GM12873 (cell line): ENCODE measurements around the gene ICAM3.

ENCODE experiments used
- CTCF ChIP-seq: IDR thresholded peaks from 2 replicates; pipeline ENCODE4 v1.5.1; 2012; ENCODE audit warnings: low read depth, mild to moderate bottlenecking, moderate library complexity, low read length, control low read depth; ENCODE audit not compliant: insufficient read depth; ENCODE audit errors: missing control alignments

The ICAM3 gene

DNA sequence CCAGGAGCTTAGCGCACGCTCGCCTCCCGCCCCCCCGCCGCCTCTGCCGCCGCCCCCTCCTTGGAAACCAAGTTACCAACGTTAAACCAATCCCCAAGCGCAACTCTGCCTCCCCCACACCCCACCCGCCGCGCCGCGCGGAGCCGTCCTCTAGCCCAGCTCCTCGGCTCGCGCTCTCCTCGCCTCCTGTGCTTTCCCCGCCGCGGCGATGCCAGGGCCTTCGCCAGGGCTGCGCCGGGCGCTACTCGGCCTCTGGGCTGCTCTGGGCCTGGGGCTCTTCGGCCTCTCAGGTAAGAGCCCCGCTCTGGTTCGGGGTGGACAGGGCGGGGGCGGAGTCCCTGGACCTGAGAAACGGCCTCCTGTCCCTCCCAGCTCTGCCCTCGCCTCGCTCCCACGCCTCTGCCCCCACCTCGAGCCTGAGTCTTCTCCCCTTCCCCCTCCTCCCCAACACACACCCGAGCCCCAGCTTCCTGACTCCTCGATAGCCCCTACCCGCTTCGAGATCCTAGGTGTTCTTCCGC, 49.5 kb downstream of the ICAM3 start, which contains the start of gene ICAM5:
Gene ICAM5 (plus strand): TSS at position 117 of the 521 bp plus-strand sequence. CDS start 92 bp downstream, at position 209.
- no peak for TF ChIP-seq CTCF

DNA sequence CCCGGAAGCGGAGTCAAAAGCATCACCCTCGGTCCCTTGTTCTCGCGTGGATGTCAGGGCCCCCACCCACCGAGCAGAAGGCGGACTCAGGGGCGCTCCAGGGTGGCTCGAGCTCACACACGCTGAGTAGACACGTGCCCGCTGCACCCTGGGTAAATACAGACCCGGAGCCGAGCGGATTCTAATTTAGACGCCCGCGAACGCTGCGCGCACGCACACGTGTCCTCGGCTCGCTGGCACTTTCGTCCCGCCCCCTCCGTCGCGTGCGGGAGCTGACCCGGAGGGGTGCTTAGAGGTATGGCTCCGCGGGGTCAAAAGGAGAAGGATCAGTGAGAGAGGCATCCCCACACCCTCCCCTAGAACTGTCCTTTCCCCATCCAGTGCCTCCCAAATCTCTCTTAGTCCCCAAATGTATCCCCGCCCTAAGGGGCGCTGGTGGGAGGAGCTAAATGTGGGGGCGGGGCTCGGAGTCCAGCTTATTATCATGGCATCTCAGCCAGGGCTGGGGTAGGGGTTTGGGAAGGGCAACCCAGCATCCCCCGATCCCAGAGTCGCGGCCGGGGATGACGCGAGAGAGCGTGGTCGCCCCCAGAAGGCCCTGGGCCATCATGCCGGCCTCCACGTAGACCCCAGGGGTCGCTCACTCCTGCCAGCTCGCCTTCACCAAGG, 50.1 kb downstream of the ICAM3 start:
- TF ChIP-seq CTCF = no peak

- no peak for TF ChIP-seq CTCF
Measured at GRCh38 chr19:10288662-10289166, 50.7 kb downstream of the ICAM3 start.

GRCh38 chr19:10286803-10287737, 52.4 kb downstream of the ICAM3 start, which contains the start of gene ICAM4:
Gene ICAM4, plus strand, starts transcription at chr19:10286955. Its CDS starts 58 bp downstream, at chr19:10287013.
- no peak for TF ChIP-seq CTCF

DNA sequence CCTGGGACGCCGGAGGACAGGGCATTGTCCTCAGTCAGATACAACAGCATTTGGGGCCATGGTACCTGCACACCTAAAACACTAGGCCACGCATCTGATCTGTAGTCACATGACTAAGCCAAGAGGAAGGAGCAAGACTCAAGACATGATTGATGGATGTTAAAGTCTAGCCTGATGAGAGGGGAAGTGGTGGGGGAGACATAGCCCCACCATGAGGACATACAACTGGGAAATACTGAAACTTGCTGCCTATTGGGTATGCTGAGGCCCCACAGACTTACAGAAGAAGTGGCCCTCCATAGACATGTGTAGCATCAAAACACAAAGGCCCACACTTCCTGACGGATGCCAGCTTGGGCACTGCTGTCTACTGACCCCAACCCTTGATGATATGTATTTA, 54.0 kb downstream of the ICAM3 start:
- TF ChIP-seq CTCF = no peak

- TF ChIP-seq CTCF = no peak
Measured at GRCh38 chr19:10284960-10285278, 54.5 kb downstream of the ICAM3 start.
